Measurements from ENCODE around the gene TEX10.
"Not testable (repeated sequence)": the region's sequence is repeated elsewhere in the genome, so short reads cannot be mapped to it uniquely, and the experiment has no call there.

The TEX10 gene

DNA sequence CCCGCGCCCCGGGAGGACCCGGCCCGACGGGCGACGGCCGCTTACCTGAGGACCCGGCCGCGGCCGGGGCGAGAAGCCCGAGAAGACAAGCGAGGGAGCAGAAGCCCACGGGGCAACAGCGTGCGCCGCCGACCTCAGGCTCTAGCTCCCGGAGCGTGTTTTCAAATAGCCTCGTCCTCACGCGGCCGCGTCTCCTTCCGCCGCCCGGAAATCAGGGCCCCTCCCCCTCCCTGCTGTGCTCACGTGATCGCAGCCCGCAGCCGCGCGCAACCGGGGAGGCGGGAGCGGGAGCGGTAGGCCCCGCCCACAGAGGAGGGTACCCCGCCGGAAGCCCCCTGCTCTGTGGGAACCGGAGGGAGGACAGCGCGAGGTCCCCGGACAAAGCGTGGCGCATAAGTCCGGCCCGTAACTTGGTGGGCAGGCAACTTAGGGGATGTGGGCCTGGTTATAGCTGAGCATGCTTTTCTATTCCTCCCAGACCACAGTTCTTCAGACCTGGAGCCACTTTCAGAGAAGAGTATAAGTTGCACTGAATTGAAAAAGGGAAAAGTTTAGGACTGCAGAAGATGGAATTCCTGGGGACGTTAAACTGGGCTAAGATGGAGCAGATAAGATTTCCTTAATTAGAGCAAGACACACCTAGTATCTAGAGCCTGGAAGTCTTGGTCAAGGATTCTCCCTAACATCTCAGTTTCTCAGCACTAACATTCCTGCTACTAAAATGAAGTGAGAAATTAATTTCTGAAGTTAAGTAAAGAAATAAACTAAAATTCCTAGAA, at the start of gene TEX10:
TEX10 (minus strand) TSS at position 216 of the 779 bp plus-strand sequence. CDS start 3,579 bp downstream, outside the sequence.
- DNase-seq (ENCODE audit: low read depth), result peak; percentile 84
- peak within 1 kb of the TSS; percentile 93 for H3K4me3 ChIP-seq (ENCODE audit: low read length)
- TF ChIP-seq, protein P1, sequence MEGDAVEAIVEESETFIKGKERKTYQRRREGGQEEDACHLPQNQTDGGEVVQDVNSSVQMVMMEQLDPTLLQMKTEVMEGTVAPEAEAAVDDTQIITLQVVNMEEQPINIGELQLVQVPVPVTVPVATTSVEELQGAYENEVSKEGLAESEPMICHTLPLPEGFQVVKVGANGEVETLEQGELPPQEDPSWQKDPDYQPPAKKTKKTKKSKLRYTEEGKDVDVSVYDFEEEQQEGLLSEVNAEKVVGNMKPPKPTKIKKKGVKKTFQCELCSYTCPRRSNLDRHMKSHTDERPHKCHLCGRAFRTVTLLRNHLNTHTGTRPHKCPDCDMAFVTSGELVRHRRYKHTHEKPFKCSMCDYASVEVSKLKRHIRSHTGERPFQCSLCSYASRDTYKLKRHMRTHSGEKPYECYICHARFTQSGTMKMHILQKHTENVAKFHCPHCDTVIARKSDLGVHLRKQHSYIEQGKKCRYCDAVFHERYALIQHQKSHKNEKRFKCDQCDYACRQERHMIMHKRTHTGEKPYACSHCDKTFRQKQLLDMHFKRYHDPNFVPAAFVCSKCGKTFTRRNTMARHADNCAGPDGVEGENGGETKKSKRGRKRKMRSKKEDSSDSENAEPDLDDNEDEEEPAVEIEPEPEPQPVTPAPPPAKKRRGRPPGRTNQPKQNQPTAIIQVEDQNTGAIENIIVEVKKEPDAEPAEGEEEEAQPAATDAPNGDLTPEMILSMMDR (IDR thresholded peaks at IDR 0.05; ENCODE audit: insufficient read depth, low read depth, low read length, missing control alignments), result no peak

DNA sequence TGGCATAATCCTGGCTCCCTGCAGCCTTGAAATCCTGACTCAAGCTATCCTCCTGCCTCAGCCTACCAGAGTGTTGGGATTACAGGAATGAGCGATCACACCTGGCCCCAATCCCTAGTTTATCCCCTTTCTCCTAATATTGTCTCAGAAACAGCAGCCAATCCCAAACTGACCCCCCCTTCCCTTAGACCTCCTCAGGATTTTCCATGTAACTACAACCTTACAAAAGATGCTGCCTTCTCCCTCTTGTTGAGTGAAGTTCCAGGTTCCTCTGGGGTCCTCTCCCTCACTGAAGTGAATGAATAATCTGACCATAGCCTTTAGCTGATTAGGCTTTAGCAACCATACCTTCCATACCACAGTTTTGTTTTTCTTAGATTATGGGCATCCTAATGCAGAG, 48.3 kb upstream of the TEX10 start:
- no peak for DNase-seq (ENCODE audit: low read depth)
- H3K4me3 ChIP-seq (ENCODE audit: low read length), result no peak overlapping the region
- TF ChIP-seq, protein P1 (IDR thresholded peaks at IDR 0.05; ENCODE audit: insufficient read depth, low read depth, low read length, missing control alignments), result no peak

DNA sequence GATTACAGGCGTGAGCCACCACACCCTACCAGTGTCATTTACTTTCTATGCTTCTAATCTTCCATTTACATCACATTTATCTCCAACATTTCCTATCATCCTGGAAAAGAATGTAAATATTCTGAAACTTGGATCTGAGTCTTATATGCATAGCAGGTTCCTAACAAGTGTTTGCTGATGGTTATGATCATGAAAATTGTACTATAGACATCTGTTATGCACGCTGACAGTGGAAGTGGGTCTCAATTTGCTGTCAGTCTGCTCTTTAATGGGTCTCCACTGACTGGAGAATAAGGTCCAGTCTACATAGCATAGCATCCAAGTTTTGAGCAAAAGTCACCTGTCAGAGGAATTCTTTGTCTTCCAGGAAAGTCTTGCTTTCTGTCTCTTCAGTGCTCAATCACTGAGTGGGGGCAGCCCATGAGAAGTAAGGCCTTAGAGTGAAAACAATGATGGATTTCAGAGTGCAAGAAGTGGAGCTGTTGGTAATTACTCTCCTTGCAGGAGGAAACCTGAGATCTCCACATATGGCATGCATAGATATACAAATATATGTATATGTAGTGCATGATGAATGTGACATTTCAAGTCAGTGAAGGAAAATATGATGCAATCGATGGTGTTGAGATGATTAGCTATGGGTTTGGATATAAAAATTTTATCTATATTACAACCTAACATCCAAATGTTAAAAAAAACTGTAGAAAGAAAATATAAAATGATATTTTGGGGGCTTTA, 45.0 kb upstream of the TEX10 start:
- DNase-seq (ENCODE audit: low read depth), result no peak
- TF ChIP-seq, protein P1 (IDR thresholded peaks at IDR 0.05; ENCODE audit: insufficient read depth, low read depth, low read length, missing control alignments), result no peak
- H3K4me3 ChIP-seq (ENCODE audit: low read length), result no peak overlapping the region

DNA sequence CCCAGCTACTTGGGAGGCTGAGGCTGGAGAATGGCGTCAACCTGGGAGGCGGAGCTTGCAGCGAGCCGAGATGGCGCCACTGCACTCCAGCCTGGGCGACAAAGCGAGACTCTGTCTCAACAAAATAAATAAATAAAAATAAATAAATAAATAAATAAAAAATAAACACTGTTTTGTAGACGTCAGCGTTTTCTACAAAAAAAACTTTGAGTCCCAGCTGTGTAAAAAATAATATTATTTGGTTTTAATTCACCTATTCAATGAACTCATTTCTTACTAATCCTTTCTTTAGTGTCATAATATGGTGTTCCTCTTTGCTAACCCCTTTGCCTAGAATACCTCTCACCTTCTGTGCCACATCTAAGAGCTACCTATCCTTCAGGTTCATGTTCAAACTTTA, 44.0 kb upstream of the TEX10 start:
- TF ChIP-seq, protein P1 (IDR thresholded peaks at IDR 0.05; ENCODE audit: insufficient read depth, low read depth, low read length, missing control alignments), result no peak
- H3K4me3 ChIP-seq (ENCODE audit: low read length), result no peak overlapping the region
- no peak for DNase-seq (ENCODE audit: low read depth)

DNA sequence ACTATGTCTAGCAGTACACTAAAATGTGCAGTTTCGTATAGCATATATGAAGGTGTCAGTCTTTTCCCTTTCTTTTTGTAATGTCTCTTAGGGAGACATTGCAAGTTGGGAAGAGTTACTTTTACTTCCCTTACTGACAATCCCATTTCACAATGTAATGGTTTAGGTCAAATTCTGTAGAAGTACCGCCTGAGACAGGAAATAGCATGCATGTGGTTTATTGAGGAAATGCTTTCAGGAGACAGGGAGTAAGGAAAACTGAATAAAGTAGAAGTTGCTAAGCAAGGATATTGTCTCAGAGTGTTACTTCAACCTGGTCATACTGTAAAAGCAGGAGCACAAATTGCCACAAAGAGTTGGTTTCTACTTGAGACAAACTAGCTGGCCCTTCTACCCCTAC, 42.1 kb upstream of the TEX10 start:
- TF ChIP-seq, protein P1 (IDR thresholded peaks at IDR 0.05; ENCODE audit: insufficient read depth, low read depth, low read length, missing control alignments), result no peak
- no peak for DNase-seq (ENCODE audit: low read depth)
- H3K4me3 ChIP-seq (ENCODE audit: low read length), result no peak overlapping the region

DNA sequence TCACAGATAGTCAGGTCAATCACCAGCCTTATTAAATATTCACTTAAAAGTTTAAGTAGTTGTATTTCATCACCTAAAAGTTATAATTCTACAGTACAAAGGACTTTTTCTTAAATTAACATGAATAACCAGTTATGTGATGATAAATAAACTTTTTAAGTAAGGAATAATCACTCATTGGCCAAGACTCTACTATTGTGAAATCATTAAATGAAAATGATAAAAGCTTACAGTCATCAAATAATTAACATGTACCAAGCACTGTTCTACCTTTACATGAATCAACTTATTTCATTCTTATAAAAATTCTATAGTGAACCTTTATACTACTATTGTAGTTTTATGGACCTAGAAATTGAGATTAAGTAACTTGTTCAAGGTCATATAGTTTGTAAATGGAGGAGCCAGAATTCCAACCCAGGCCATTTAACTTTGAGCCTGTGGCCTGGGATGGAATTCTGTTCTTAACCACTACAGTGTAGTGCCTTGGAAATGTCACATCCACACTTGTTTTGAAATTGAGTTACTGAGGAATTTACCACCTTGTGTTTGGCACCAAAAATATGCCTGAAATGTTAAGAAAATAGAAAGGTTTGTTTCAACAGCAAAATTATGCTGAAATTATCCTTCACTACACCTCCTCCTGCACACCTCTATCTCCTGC, 41.4 kb upstream of the TEX10 start:
- no peak overlapping the region for H3K4me3 ChIP-seq (ENCODE audit: low read length)
- TF ChIP-seq, protein P1 (IDR thresholded peaks at IDR 0.05; ENCODE audit: insufficient read depth, low read depth, low read length, missing control alignments), result no peak
- no peak for DNase-seq (ENCODE audit: low read depth)

DNA sequence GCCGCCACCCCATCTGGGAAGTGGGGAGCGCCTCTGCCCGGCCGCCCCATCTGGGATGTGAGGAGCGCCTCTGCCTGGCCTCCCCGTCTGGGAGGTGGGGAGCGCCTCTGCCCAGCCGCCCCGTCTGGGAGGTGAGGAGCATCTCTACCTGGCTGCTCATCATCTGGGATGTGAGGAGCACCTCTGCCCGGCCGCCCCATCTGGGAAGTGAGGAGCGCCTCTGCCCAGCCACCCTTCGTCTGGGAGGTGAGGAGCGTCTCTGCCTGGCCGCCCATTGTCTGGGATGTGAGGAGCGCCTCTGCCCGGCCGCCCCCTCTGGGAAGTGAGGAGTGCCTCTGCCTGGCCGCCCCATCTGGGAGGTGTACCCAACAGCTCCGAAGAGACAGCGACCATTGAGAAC, 40.2 kb upstream of the TEX10 start:
- not testable (repeated sequence) for DNase-seq (ENCODE audit: low read depth); H3K4me3 ChIP-seq (ENCODE audit: low read length)

Data from epithelial cell of esophagus (primary cell).